Vagina (tissue), 2 donors: ENCODE measurements around the gene CFAP100. TPM values are rescaled to one million over a fixed set of nuclear protein-coding genes. Genes with fewer than 3 reads are reported as not detected.
A peak's percentile ranks its signal among the peaks of the same experiment; 100 is the strongest.

Source experiments
- DNase-seq, 2 donors: peaks; one replicate each; pipeline ENCODE4 v3.0.0-alpha.2; 2017; ENCODE audit errors: extremely low spot score in 2 of 2
- H3K27ac ChIP-seq: fragments of 200-600 bp; sonication (generic); one replicate; pipeline ENCODE4 v1.5.1; 2019
- H3K27me3 ChIP-seq: fragments of 200-600 bp; sonication (generic); one replicate; pipeline ENCODE4 v1.5.1; 2019
- H3K36me3 ChIP-seq, 2 donors: fragments of 200-600 bp; sonication (generic); one replicate each; pipeline ENCODE4 v1.5.1; 2017 to 2019
- H3K4me1 ChIP-seq: fragments of 200-600 bp; sonication (generic); one replicate; pipeline ENCODE4 v1.5.1; 2019
- H3K4me3 ChIP-seq, 2 donors: fragments of 200-600 bp; sonication (generic); 1 replicate in 1 of 2; 2 replicates in 1 of 2; pipeline ENCODE4 v1.5.1; 2016 to 2019
- H3K9me3 ChIP-seq: fragments of 200-600 bp; sonication (generic); one replicate; pipeline ENCODE4 v1.5.1; 2019
- CTCF ChIP-seq, 3 experiments: fragments of 450-650 bp in 2 of 3; fragments of 200-600 bp in 1 of 3; sonication (generic) in 1 of 3; IDR thresholded peaks; one replicate each; pipeline ENCODE4 v1.5.1; 2017 to 2019; ENCODE audit warnings: antibody characterized with exemption in 3 of 3, mild to moderate bottlenecking in 2 of 3, moderate library complexity in 2 of 3
- POLR2A ChIP-seq, 2 donors: fragments of 450-650 bp; IDR thresholded peaks; one replicate each; pipeline ENCODE4 v1.6.1; 2017; ENCODE audit warnings: antibody characterized with exemption in 2 of 2, mild to moderate bottlenecking in 2 of 2, moderate library complexity in 2 of 2
- POLR2AphosphoS5 ChIP-seq, 2 donors: sonication (generic); formaldehyde crosslinking; IDR thresholded peaks; one replicate each; pipeline ENCODE4 v1.9.0; 2017; ENCODE audit warnings: antibody characterized with exemption in 2 of 2, mild to moderate bottlenecking in 2 of 2, low read depth in 1 of 2; ENCODE audit not compliant: insufficient read depth in 1 of 2
- intact Hi-C: fragments of 100-400 bp; cut with DNase I; formaldehyde crosslinking; loops from one replicate; pipeline ENCODE4 v1.15.1; 2023
- total RNA-seq: library from RNA; depleted of rRNA; stranded (reverse); fragments of >200 nt; gene quantifications from one replicate; pipeline ENCODE4 v1.2.3, GENCODE V29; 2016

CFAP100 gene
- total RNA-seq, 1 donor from 2014 or later, result not detected

GRCh38 chr3:126446791-126447190 lies 52.1 kb downstream of the CFAP100 start:
- intact Hi-C loops, result no loop called here

GRCh38 chr3:126447456-126448106 lies 52.9 kb downstream of the CFAP100 start:
- H3K36me3 ChIP-seq, result peaks cover 0 to 28% of the 10 kb centered on the region in 2 donors
- TF ChIP-seq CTCF (IDR thresholded peaks at IDR 0.05) (no peak), POLR2A (IDR thresholded peaks at IDR 0.05) (no peak), POLR2AphosphoS5 (IDR thresholded peaks at IDR 0.05; ENCODE audit: insufficient read depth in 1 of 2, low read depth in 1 of 2) (no peak)
- no peak overlapping the region for H3K27ac ChIP-seq
- H3K4me1 ChIP-seq, result no peaks in the 10 kb centered on the region
- intact Hi-C loops, result no loop called here
- no peaks in the 10 kb centered on the region for H3K27me3 ChIP-seq
- DNase-seq, result peak in 1 of 2 donors; percentile 60
- H3K4me3 ChIP-seq, result no peak overlapping the region
- H3K9me3 ChIP-seq, result no peaks in the 10 kb centered on the region

More at GRCh38 chr3:126446791-126447190, 52.1 kb downstream of the CFAP100 start:
- no peaks in the 10 kb centered on the region for H3K9me3 ChIP-seq
- H3K27me3 ChIP-seq, result no peaks in the 10 kb centered on the region
- H3K36me3 ChIP-seq, result peaks cover 0 to 23% of the 10 kb centered on the region in 2 donors
- TF ChIP-seq POLR2A (IDR thresholded peaks at IDR 0.05) (no peak), POLR2AphosphoS5 (IDR thresholded peaks at IDR 0.05; ENCODE audit: insufficient read depth in 1 of 2, low read depth in 1 of 2) (no peak), CTCF (IDR thresholded peaks at IDR 0.05) (no peak)
- H3K27ac ChIP-seq, result no peak overlapping the region
- no peak overlapping the region for H3K4me3 ChIP-seq
- DNase-seq, result peak in 1 of 2 donors; percentile 47
- no peaks in the 10 kb centered on the region for H3K4me1 ChIP-seq

GRCh38 chr3:126448136-126448892 lies 53.6 kb downstream of the CFAP100 start:
- Histone ChIP-seq H3K4me3 (no peak overlapping the region), H3K9me3 (no peaks in the 10 kb centered on the region), H3K36me3 (peaks cover 0 to 30% of the 10 kb centered on the region in 2 donors), H3K27ac (no peak overlapping the region), H3K4me1 (no peaks in the 10 kb centered on the region), H3K27me3 (no peaks in the 10 kb centered on the region)
- TF ChIP-seq POLR2AphosphoS5 (IDR thresholded peaks at IDR 0.05; ENCODE audit: insufficient read depth in 1 of 2, low read depth in 1 of 2) (no peak), POLR2A (IDR thresholded peaks at IDR 0.05) (no peak), CTCF (IDR thresholded peaks at IDR 0.05) (no peak)
- DNase-seq, result peak; percentile 72 to 91
- intact Hi-C loops, result no loop called here

- H3K36me3 ChIP-seq, result peaks cover 0 to 31% of the 10 kb centered on the region in 2 donors
- H3K9me3 ChIP-seq, result no peaks in the 10 kb centered on the region
- intact Hi-C loops, result no loop called here
- TF ChIP-seq CTCF (IDR thresholded peaks at IDR 0.05) (no peak), POLR2AphosphoS5 (IDR thresholded peaks at IDR 0.05; ENCODE audit: insufficient read depth in 1 of 2, low read depth in 1 of 2) (no peak), POLR2A (IDR thresholded peaks at IDR 0.05) (no peak)
- H3K27me3 ChIP-seq, result no peaks in the 10 kb centered on the region
- no peak overlapping the region for H3K27ac ChIP-seq
- H3K4me3 ChIP-seq, result no peak overlapping the region
- H3K4me1 ChIP-seq, result no peaks in the 10 kb centered on the region
- no peak for DNase-seq
Observed at GRCh38 chr3:126448893-126449180, 54.1 kb downstream of the CFAP100 start.

GRCh38 chr3:126449621-126450051 lies 54.9 kb downstream of the CFAP100 start:
- peak in 1 of 2 donors; percentile 32 for DNase-seq
- no peak for TF ChIP-seq POLR2A (IDR thresholded peaks at IDR 0.05)
- TF ChIP-seq POLR2AphosphoS5 (IDR thresholded peaks at IDR 0.05; ENCODE audit: insufficient read depth in 1 of 2, low read depth in 1 of 2), result no peak
- TF ChIP-seq CTCF (IDR thresholded peaks at IDR 0.05), result no peak
- H3K27ac ChIP-seq, result no peak overlapping the region
- peaks cover 0 to 31% of the 10 kb centered on the region in 2 donors for H3K36me3 ChIP-seq
- H3K27me3 ChIP-seq, result no peaks in the 10 kb centered on the region
- intact Hi-C loops, result no loop called here
- H3K9me3 ChIP-seq, result no peaks in the 10 kb centered on the region
- H3K4me1 ChIP-seq, result no peaks in the 10 kb centered on the region
- H3K4me3 ChIP-seq, result no peak overlapping the region
